Esophagus squamous epithelium (tissue), 4 donors: ENCODE measurements around the gene EXOC3L4.

Source experiments
- CTCF ChIP-seq, 6 experiments: fragments of 450-650 bp in 4 of 6; fragments of 200-600 bp in 2 of 6; sonication (generic) in 2 of 6; IDR thresholded peaks; one replicate each; pipeline ENCODE4 v1.5.1; 2016 to 2019; ENCODE audit warnings: antibody characterized with exemption in 6 of 6, mild to moderate bottlenecking in 4 of 6, moderate library complexity in 4 of 6
- POLR2A ChIP-seq, 4 donors: fragments of 450-650 bp; IDR thresholded peaks; one replicate each; pipeline ENCODE4 v1.6.1; 2017; ENCODE audit warnings: antibody characterized with exemption in 4 of 4, mild to moderate bottlenecking in 4 of 4, moderate library complexity in 3 of 4

- no peak for TF ChIP-seq CTCF (IDR thresholded peaks at IDR 0.05)
- TF ChIP-seq POLR2A (IDR thresholded peaks at IDR 0.05), result no peak
Observed at GRCh38 chr14:103097994-103098957, 3.8 kb downstream of the EXOC3L4 start.
